Measurements from ENCODE around the gene BCL3. TPM values are rescaled to one million over a fixed set of nuclear protein-coding genes. Genes with fewer than 3 reads are reported as not detected.

Gene BCL3
- total RNA-seq, 4 donors from 2014 or later: 3.2 to 58.8 (median 11.9) TPM

- TF ChIP-seq CTCF (IDR thresholded peaks at IDR 0.05): no peak
- TF ChIP-seq POLR2A (IDR thresholded peaks at IDR 0.05): no peak
- H3K27me3 ChIP-seq: no peaks in the 10 kb centered on the region
- no peaks in the 10 kb centered on the region for H3K4me1 ChIP-seq
- H3K36me3 ChIP-seq: no peaks in the 10 kb centered on the region
- intact Hi-C loops (cut with DNase I; ENCODE audit: low total_unique reads): no loop called here
- no peak overlapping the region for H3K4me3 ChIP-seq
- no peaks in the 10 kb centered on the region for H3K9me3 ChIP-seq
- DNase-seq: no peak
- H3K27ac ChIP-seq: no peak overlapping the region
These were observed 34.2 kb downstream of the BCL3 start for GRCh38 chr19:44782729-44783128.

GRCh38 chr19:44783545-44783944 is 35.0 kb downstream of the BCL3 start:
- DNase-seq: no peak
- Histone ChIP-seq H3K4me1 (no peaks in the 10 kb centered on the region), H3K27me3 (no peaks in the 10 kb centered on the region), H3K36me3 (no peaks in the 10 kb centered on the region), H3K9me3 (no peaks in the 10 kb centered on the region), H3K27ac (no peak overlapping the region), H3K4me3 (no peak overlapping the region)
- intact Hi-C loops (cut with DNase I; ENCODE audit: low total_unique reads): no loop called here
- TF ChIP-seq POLR2A (IDR thresholded peaks at IDR 0.05): no peak
- no peak for TF ChIP-seq CTCF (IDR thresholded peaks at IDR 0.05)

- Histone ChIP-seq H3K27ac (no peak overlapping the region), H3K4me3 (no peak overlapping the region), H3K9me3 (no peaks in the 10 kb centered on the region), H3K4me1 (no peaks in the 10 kb centered on the region), H3K36me3 (no peaks in the 10 kb centered on the region), H3K27me3 (no peaks in the 10 kb centered on the region)
- no peak for TF ChIP-seq POLR2A (IDR thresholded peaks at IDR 0.05)
- no peak for TF ChIP-seq CTCF (IDR thresholded peaks at IDR 0.05)
- DNase-seq: no peak
- intact Hi-C loops (cut with DNase I; ENCODE audit: low total_unique reads): no loop called here
These were observed 36.8 kb downstream of the BCL3 start for GRCh38 chr19:44785271-44785670.

GRCh38 chr19:44785993-44786392 is 37.5 kb downstream of the BCL3 start:
- Histone ChIP-seq H3K9me3 (no peaks in the 10 kb centered on the region), H3K4me3 (no peak overlapping the region), H3K36me3 (no peaks in the 10 kb centered on the region), H3K27ac (no peak overlapping the region), H3K4me1 (no peaks in the 10 kb centered on the region), H3K27me3 (no peaks in the 10 kb centered on the region)
- no peak for TF ChIP-seq POLR2A (IDR thresholded peaks at IDR 0.05)
- TF ChIP-seq CTCF (IDR thresholded peaks at IDR 0.05): no peak
- intact Hi-C loops (cut with DNase I; ENCODE audit: low total_unique reads): no loop called here
- DNase-seq: no peak

GRCh38 chr19:44788971-44789370 is 40.5 kb downstream of the BCL3 start:
- no peaks in the 10 kb centered on the region for H3K4me1 ChIP-seq
- DNase-seq: no peak
- no peaks in the 10 kb centered on the region for H3K9me3 ChIP-seq
- H3K4me3 ChIP-seq: no peak overlapping the region
- no peak for TF ChIP-seq POLR2A (IDR thresholded peaks at IDR 0.05)
- TF ChIP-seq CTCF (IDR thresholded peaks at IDR 0.05): no peak
- H3K27ac ChIP-seq: no peak overlapping the region
- no peaks in the 10 kb centered on the region for H3K27me3 ChIP-seq
- no peaks in the 10 kb centered on the region for H3K36me3 ChIP-seq
- intact Hi-C loops (cut with DNase I; ENCODE audit: low total_unique reads): no loop called here

Measured in uterus (tissue), 4 donors.